PFSK-1 (cell line): ENCODE results near the gene PHACTR1.

ENCODE experiments used
- FOXP2 ChIP-seq: optimal IDR thresholded peaks from 2 replicates; pipeline ENCODE3; 2011; ENCODE audit warnings: borderline replicate concordance, control low read depth, inconsistent platforms; ENCODE audit not compliant: insufficient read depth; ENCODE audit errors: extremely low read length, extremely low read depth
- POLR2AphosphoS5 ChIP-seq: IDR thresholded peaks from 2 replicates; pipeline ENCODE4 v1.6.1; 2012; ENCODE audit warnings: low read depth, mild to moderate bottlenecking, control low read depth, low read length, moderate library complexity
- SIN3A ChIP-seq: IDR thresholded peaks from 2 replicates; pipeline ENCODE4 v1.6.1; 2012; ENCODE audit warnings: mild to moderate bottlenecking, low read length, moderate library complexity, borderline replicate concordance; ENCODE audit not compliant: insufficient read depth
- TAF1 ChIP-seq: IDR thresholded peaks from 2 replicates; pipeline ENCODE4 v1.6.1; 2012; ENCODE audit warnings: low read length, control low read depth, borderline replicate concordance; ENCODE audit not compliant: insufficient read depth
- TF ChIP-seq, protein P1 (sequence below), 2 experiments: IDR thresholded peaks; 2 replicates each; pipeline versions ENCODE4 v1.6.1 to v1.8.0; 2011 to 2012; ENCODE audit warnings: low read depth in 2 of 2, low read length in 2 of 2, control low read depth in 1 of 2, inconsistent platforms in 1 of 2, mild to moderate bottlenecking in 1 of 2, moderate library complexity in 1 of 2; ENCODE audit not compliant: insufficient read depth in 1 of 2

The PHACTR1 gene

DNA sequence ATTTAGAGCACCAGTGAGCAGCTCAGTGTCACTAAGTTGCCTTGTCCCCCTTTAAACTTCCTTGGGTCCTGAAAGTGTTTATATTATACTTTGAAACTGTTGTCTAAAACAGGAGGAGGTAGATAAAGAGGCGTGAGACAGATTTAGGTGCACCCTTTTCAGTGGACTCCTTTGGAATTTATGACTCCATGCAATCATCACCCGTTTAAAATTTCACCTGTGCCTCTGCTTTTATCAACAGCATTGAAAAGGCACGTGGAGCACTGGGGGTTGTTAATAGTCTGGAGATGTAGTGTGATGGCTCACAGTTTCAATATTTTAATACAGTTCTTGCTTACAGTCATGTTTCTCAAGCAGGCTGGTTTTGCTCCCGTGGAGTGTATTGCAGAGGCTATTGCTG, 162.2 kb downstream of the PHACTR1 start:
- TF ChIP-seq POLR2AphosphoS5 (no peak), FOXP2 (no peak), SIN3A (no peak), TAF1 (no peak)
- TF ChIP-seq, protein P1, sequence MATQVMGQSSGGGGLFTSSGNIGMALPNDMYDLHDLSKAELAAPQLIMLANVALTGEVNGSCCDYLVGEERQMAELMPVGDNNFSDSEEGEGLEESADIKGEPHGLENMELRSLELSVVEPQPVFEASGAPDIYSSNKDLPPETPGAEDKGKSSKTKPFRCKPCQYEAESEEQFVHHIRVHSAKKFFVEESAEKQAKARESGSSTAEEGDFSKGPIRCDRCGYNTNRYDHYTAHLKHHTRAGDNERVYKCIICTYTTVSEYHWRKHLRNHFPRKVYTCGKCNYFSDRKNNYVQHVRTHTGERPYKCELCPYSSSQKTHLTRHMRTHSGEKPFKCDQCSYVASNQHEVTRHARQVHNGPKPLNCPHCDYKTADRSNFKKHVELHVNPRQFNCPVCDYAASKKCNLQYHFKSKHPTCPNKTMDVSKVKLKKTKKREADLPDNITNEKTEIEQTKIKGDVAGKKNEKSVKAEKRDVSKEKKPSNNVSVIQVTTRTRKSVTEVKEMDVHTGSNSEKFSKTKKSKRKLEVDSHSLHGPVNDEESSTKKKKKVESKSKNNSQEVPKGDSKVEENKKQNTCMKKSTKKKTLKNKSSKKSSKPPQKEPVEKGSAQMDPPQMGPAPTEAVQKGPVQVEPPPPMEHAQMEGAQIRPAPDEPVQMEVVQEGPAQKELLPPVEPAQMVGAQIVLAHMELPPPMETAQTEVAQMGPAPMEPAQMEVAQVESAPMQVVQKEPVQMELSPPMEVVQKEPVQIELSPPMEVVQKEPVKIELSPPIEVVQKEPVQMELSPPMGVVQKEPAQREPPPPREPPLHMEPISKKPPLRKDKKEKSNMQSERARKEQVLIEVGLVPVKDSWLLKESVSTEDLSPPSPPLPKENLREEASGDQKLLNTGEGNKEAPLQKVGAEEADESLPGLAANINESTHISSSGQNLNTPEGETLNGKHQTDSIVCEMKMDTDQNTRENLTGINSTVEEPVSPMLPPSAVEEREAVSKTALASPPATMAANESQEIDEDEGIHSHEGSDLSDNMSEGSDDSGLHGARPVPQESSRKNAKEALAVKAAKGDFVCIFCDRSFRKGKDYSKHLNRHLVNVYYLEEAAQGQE (IDR thresholded peaks at IDR 0.05; ENCODE audit: insufficient read depth in 1 of 2, low read depth in 2 of 2, low read length in 2 of 2): no peak

DNA sequence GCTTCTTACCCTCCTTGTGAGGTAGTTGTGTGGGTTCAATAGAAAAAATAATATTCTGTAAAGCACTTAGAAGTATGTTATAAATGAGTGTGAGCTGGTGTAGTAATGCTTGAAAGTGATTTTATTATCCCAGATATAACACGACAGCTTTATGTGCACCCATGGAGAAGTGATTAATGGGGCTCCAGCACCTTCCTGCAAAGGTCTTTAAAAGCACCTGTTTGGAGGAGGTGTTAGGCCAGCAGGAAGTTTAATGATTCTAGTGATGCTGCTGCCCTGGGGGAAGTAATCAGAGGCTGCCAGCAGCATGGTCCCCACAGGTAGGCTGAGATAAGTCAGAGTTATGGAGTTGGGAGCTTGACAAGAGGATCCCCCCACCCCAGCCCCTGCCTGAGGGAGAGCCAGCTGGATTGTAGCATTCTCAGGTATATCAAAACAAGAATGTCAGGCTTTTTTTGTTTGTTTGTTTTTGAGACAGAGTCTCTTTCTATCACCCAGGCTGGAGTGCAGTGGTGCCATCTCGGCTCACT, 166.3 kb downstream of the PHACTR1 start:
- TF ChIP-seq, protein P1 (IDR thresholded peaks at IDR 0.05; ENCODE audit: insufficient read depth in 1 of 2, low read depth in 2 of 2, low read length in 2 of 2): no peak
- no peak for TF ChIP-seq FOXP2
- TF ChIP-seq TAF1: no peak
- TF ChIP-seq SIN3A: no peak
- TF ChIP-seq POLR2AphosphoS5: no peak

DNA sequence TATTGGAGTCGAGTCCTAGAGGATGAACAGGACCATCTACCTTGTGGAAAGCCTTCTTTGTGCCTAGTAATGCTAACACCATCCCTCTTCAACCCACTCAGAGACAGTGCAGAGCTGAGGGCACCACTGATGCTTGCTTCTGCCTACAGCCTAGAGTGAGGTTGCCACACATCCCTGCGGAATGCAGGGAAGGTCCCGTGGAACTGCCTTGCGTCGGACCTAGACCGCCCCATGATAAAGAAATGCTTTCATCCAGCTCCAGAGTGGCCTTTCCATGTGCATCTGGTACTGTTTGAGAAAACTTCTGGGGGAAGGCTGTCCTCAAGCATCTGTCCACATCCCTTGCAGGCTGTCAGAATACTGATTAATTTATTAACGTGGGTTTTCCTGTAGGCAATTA, 168.4 kb downstream of the PHACTR1 start:
- TF ChIP-seq POLR2AphosphoS5: no peak
- TF ChIP-seq FOXP2: no peak
- TF ChIP-seq, protein P1 (IDR thresholded peaks at IDR 0.05; ENCODE audit: insufficient read depth in 1 of 2, low read depth in 2 of 2, low read length in 2 of 2): no peak
- TF ChIP-seq TAF1: no peak
- no peak for TF ChIP-seq SIN3A

DNA sequence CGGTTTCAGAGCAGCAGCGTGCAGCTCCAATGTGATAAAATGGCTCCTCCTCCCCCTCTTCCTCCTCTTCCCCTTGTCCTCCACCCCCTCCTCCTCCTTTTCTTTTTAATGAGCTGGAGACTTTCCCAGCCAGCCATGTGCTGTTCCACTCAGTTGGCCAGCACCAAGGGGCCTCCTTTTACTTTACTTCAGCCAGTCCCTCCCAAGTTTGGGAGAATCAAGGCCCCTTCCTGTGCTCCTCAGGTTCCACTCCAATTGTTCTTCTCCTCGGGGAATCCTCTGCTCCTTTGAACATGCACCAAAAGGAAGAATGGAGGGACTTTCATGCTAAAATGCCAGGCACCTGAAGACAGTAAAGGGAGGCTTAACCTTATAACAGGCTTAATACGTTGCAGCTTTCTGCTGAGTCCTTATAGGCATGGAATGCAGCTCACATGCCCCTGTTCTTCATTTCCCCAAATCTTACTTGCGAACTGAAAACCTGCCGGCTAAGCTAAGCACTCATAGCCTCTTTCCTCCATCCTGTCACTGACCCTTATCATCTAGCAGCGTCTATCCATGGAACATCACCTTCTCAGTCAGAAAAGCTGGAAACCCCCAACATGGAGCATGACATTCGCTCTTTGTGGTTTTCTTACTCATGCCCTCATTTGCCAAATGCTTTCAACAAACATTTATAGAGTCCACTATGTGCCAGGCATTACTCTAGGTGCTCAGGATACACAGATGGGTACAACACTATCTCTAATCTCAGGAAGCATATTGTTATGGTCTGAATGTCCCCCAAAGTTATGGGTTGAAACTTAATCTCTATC, 170.6 kb downstream of the PHACTR1 start:
- TF ChIP-seq TAF1 (no peak), SIN3A (no peak), FOXP2 (no peak), POLR2AphosphoS5 (no peak)
- TF ChIP-seq, protein P1 (IDR thresholded peaks at IDR 0.05; ENCODE audit: insufficient read depth in 1 of 2, low read depth in 2 of 2, low read length in 2 of 2): no peak
